Endothelial cell of umbilical vein (primary cell): ENCODE data around the gene RRP36.

Experiments
- POLR2A ChIP-seq: IDR thresholded peaks from 2 replicates; pipeline ENCODE4 v1.6.1; 2012; ENCODE audit warnings: low read depth, mild to moderate bottlenecking, control low read depth, low read length
- TF ChIP-seq, protein P1 (sequence below), 2 donors: IDR thresholded peaks; 1 replicate in 1 of 2; 2 replicates in 1 of 2; pipeline ENCODE4 v1.5.1; 2011; ENCODE audit warnings: low read length in 2 of 2, mild to moderate bottlenecking in 2 of 2, moderate library complexity in 2 of 2, control low read depth in 1 of 2, inconsistent platforms in 1 of 2, low read depth in 1 of 2; ENCODE audit not compliant: insufficient read depth in 1 of 2; ENCODE audit errors: extremely low read depth in 1 of 2

DNA sequence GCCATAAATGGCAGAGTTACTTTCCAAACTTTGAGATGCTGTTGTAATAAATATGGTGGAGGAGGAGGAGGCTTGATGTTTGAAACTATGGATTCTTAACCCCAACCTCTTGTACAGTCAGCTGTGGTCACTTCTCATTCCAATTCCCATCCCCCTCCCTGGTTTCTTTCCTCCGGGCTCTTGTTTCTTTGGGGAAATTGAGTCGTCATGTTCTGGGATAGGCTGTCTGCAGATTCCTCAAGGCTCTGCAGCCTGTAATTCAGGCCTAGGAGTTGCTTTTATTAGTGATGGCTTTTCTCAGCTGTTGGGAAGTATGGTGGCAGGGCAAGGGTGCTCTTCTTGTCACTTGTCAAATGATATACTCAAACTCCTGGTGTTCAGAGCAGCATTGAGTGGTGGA lies 57.3 kb downstream of the RRP36 start:
- TF ChIP-seq, protein P1, sequence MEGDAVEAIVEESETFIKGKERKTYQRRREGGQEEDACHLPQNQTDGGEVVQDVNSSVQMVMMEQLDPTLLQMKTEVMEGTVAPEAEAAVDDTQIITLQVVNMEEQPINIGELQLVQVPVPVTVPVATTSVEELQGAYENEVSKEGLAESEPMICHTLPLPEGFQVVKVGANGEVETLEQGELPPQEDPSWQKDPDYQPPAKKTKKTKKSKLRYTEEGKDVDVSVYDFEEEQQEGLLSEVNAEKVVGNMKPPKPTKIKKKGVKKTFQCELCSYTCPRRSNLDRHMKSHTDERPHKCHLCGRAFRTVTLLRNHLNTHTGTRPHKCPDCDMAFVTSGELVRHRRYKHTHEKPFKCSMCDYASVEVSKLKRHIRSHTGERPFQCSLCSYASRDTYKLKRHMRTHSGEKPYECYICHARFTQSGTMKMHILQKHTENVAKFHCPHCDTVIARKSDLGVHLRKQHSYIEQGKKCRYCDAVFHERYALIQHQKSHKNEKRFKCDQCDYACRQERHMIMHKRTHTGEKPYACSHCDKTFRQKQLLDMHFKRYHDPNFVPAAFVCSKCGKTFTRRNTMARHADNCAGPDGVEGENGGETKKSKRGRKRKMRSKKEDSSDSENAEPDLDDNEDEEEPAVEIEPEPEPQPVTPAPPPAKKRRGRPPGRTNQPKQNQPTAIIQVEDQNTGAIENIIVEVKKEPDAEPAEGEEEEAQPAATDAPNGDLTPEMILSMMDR (IDR thresholded peaks at IDR 0.05; ENCODE audit: extremely low read depth in 1 of 2, insufficient read depth in 1 of 2, low read depth in 1 of 2, low read length in 2 of 2), result no peak
- no peak for TF ChIP-seq POLR2A
